Lower lobe of right lung (tissue), 2 donors: ENCODE results near the gene GAD2. TPM values are rescaled to one million over a fixed set of nuclear protein-coding genes. Genes with fewer than 3 reads are reported as not detected.

ENCODE experiments used
- ATAC-seq, 2 donors: fragments of 200-7000 bp; cut with Tn5 transposase; one replicate each; pipeline ENCODE4 v1.9.1; 2020 to 2022; ENCODE audit warnings: mild to moderate bottlenecking in 2 of 2, moderate library complexity in 2 of 2
- DNase-seq: peaks from one replicate; pipeline ENCODE4 v3.0.0-alpha.2; 2020
- H3K27ac ChIP-seq: fragments of 200-600 bp; one replicate; pipeline ENCODE4 v1.8.0; 2022
- H3K27me3 ChIP-seq: fragments of 200-600 bp; one replicate; pipeline ENCODE4 v1.8.0; 2022; ENCODE audit warnings: low read depth
- H3K36me3 ChIP-seq: fragments of 200-600 bp; one replicate; pipeline ENCODE4 v1.8.0; 2022; ENCODE audit warnings: mild to moderate bottlenecking
- H3K4me1 ChIP-seq: fragments of 200-600 bp; one replicate; pipeline ENCODE4 v1.8.0; 2022
- H3K4me3 ChIP-seq: fragments of 200-600 bp; one replicate; pipeline ENCODE4 v1.8.0; 2022; ENCODE audit warnings: mild to moderate bottlenecking
- H3K9me3 ChIP-seq: fragments of 200-600 bp; one replicate; pipeline ENCODE4 v1.8.0; 2022
- CTCF ChIP-seq: fragments of 200-600 bp; IDR thresholded peaks from one replicate; pipeline ENCODE4 v1.8.0; 2022; ENCODE audit warnings: antibody characterized with exemption, mild to moderate bottlenecking
- intact Hi-C: fragments of 100-400 bp; cut with DNase I; formaldehyde crosslinking; loops from one replicate; pipeline ENCODE4 v1.11.0; 2022
- total RNA-seq: library from RNA; stranded (reverse); fragmentation: NEBNext Ultra II Directional; extraction: Animal tissue kit (Norgen Biotek cat#: 25700); gene quantifications from one replicate; pipeline ENCODE4 v1.2.1, GENCODE V29; 2021
- donor health status: DM: no; HTN: yes; CAD: no; lungs with severe emphysema.

The GAD2 gene
- total RNA-seq, 1 donor from 2014 or later = not detected

- ATAC-seq (no peak), DNase-seq (no peak)
- Histone ChIP-seq H3K36me3 (no peaks in the 10 kb centered on the region), H3K4me1 (no peaks in the 10 kb centered on the region), H3K4me3 (no peak overlapping the region), H3K27me3 (no peaks in the 10 kb centered on the region), H3K9me3 (no peaks in the 10 kb centered on the region), H3K27ac (no peak overlapping the region)
- intact Hi-C loops = no loop called here
- no peak for TF ChIP-seq CTCF
Measured at GRCh38 chr10:26291721-26292480, 75.3 kb downstream of the GAD2 start.

DNA sequence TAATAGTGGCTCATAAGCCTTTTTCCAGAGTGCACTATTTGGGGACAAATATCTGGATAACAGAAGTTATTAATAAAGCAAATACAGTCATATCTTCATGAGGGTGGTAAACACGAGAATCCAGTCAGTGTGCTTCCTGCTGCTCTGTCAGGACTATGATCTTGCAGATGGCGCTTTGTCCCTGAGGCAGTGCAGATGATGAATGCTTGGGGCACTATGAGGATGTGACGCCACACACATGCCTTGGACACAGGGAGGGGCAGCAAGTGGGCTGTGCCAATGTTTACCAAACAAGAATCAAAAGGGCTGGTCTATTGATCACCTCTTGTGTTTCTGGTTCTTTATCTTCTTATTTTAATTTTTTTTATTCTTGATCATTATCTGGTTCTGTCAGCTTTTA, 79.8 kb downstream of the GAD2 start:
- Histone ChIP-seq H3K36me3 (no peaks in the 10 kb centered on the region), H3K27me3 (no peaks in the 10 kb centered on the region), H3K27ac (no peak overlapping the region), H3K4me3 (no peak overlapping the region), H3K4me1 (no peaks in the 10 kb centered on the region), H3K9me3 (no peaks in the 10 kb centered on the region)
- DNase-seq (no peak), ATAC-seq (no peak)
- no peak for TF ChIP-seq CTCF
- intact Hi-C loops = no loop called here

DNA sequence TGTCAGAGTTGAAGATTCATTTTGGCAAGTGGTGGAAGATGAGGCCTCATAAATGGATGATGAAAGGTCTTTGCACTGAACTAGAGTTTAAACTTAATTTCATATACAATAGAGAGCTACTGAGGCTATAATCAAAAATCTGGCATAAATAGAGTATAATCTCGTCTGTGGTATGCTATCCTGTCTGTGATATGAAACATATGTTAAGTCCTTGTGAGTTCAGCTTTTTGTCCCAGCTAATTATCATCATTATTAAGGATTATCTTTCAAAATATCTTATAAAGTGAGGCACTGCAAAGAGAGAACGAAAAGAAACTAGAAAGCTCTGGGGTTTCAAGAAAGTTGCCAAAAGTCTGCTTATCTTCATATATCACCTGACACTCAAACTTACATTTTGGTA, 83.4 kb downstream of the GAD2 start:
- H3K4me1 ChIP-seq = no peaks in the 10 kb centered on the region
- intact Hi-C loops = no loop called here
- DNase-seq (no peak), ATAC-seq (no peak)
- no peaks in the 10 kb centered on the region for H3K9me3 ChIP-seq
- TF ChIP-seq CTCF = no peak
- H3K4me3 ChIP-seq = no peak overlapping the region
- H3K27me3 ChIP-seq = no peaks in the 10 kb centered on the region
- no peaks in the 10 kb centered on the region for H3K36me3 ChIP-seq
- no peak overlapping the region for H3K27ac ChIP-seq

DNA sequence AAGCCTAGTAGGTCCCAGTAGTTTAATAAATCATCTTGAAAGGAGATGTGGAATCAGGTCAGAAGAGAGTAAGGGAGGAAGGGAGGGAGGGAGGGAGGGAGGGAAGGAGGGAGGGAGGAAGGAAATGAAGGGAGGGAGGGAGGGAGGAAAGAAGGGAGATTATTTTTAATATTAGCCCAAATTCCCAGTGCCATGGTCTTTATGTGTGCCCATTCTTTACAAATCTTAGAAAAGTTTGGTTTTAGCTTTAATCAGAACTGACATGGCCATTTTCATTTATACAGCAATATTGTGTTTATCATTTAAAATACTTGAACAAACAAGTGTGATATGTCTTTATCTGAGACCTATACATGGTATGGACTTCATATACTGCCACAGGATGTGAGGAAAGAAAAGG, 86.8 kb downstream of the GAD2 start:
- Histone ChIP-seq H3K4me3 (no peak overlapping the region), H3K9me3 (no peaks in the 10 kb centered on the region), H3K36me3 (no peaks in the 10 kb centered on the region), H3K27ac (no peak overlapping the region), H3K4me1 (no peaks in the 10 kb centered on the region), H3K27me3 (no peaks in the 10 kb centered on the region)
- no peak for TF ChIP-seq CTCF
- ATAC-seq (no peak), DNase-seq (no peak)
- intact Hi-C loops = no loop called here

DNA sequence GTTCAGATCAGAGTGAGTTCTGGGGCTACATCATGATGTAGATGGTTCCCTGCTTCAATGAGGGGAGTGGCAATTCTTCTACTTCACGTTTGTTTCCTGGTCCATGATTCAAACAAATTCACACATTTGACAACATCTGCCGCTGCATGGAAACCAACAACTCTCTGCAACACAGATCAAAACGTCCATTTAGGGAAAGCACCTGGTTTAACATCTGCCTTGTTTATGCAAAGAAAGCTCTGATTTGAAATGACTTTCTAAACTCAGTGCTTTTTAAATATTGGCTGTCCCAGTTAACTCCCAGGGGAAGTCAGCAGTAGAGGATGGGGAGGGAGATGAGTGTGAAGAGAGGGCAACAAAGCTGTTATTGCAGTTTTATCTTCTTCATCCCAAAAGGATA, 93.8 kb downstream of the GAD2 start:
- DNase-seq (no peak), ATAC-seq (no peak)
- no peaks in the 10 kb centered on the region for H3K36me3 ChIP-seq
- no peak overlapping the region for H3K4me3 ChIP-seq
- TF ChIP-seq CTCF = no peak
- no peak overlapping the region for H3K27ac ChIP-seq
- intact Hi-C loops = no loop called here
- H3K9me3 ChIP-seq = no peaks in the 10 kb centered on the region
- no peaks in the 10 kb centered on the region for H3K27me3 ChIP-seq
- H3K4me1 ChIP-seq = no peaks in the 10 kb centered on the region
